ENCODE results near the gene STK17A.

DNA sequence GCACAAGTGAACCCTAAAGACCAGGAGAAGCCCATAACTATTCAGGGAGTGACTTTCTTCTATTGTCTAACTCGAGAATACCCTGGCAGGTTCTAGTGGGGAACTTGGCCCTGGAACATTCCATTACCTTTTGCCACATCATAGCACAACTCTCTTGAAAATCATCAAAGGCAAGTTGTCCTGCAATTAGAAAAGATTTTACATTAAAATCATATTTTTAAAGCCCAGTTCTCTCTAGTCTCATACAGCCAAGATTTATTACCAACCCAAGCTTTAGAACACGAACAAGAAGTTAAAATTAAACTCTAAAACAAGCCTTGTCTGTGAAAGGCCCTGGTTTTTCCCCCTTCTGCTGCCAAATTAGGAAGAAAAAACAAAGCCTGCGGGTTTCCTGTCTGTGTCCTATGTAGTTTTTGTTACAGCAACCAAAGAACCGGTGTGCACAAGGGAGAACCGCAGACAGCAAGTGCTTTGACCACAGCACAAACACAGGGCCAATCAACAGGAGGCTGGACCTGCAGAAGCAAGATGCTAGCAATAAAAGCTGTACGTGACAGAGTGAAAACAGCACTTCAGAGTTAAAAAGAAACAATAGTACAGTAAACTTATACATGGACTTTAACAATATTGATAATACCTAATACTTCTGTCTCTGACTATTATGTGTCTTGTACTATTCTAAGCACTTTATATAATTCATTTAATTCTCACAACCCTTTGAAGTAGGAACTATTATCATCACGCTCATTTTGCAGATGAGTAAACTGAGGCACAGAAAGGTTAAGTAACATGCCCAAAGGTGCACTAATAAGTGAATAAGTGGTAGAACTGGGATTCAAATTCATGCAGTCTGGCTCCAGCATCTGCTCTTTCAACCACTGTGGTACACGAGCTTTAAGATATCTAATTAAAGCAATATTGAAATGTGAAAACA is 65.8 kb downstream of the STK17A start:
- TF ChIP-seq, protein P1, sequence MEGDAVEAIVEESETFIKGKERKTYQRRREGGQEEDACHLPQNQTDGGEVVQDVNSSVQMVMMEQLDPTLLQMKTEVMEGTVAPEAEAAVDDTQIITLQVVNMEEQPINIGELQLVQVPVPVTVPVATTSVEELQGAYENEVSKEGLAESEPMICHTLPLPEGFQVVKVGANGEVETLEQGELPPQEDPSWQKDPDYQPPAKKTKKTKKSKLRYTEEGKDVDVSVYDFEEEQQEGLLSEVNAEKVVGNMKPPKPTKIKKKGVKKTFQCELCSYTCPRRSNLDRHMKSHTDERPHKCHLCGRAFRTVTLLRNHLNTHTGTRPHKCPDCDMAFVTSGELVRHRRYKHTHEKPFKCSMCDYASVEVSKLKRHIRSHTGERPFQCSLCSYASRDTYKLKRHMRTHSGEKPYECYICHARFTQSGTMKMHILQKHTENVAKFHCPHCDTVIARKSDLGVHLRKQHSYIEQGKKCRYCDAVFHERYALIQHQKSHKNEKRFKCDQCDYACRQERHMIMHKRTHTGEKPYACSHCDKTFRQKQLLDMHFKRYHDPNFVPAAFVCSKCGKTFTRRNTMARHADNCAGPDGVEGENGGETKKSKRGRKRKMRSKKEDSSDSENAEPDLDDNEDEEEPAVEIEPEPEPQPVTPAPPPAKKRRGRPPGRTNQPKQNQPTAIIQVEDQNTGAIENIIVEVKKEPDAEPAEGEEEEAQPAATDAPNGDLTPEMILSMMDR (IDR thresholded peaks at IDR 0.05; ENCODE audit: low read depth, low read length): no peak
- no peak for TF ChIP-seq POLR2A (IDR thresholded peaks at IDR 0.05; ENCODE audit: extremely low read depth, insufficient read length)

Data from NB4 (cell line).